ENCODE results near the gene TTPAL. TPM values are rescaled to one million over a fixed set of nuclear protein-coding genes. Genes with fewer than 3 reads are reported as not detected.
A peak's percentile ranks its signal among the peaks of the same experiment; 100 is the strongest.

The TTPAL gene
- total and polyA plus RNA-seq, 3 experiments from 2014 or later = 15.9 to 31.6 (median 29.3) TPM

- H3K36me3 ChIP-seq (ENCODE audit: insufficient read depth, low read length) = peaks cover 63% of the 10 kb centered on the region
- no peaks in the 10 kb centered on the region for H3K27me3 ChIP-seq (ENCODE audit: insufficient read depth, low read length, poor library complexity, severe bottlenecking)
- no peaks in the 10 kb centered on the region for H3K9me3 ChIP-seq (ENCODE audit: low read length)
- H3K27ac Mint-ChIP-seq = peak overlapping the region in 5 of 8 donors; percentile 0 to 81 (median 29)
- H3K36me3 Mint-ChIP-seq = peaks cover 22 to 82% (median 32%) of the 10 kb centered on the region in 3 donors
- no peak overlapping the region for H3K27ac ChIP-seq (ENCODE audit: low read depth, low read length)
- no peaks in the 10 kb centered on the region for H3K4me1 ChIP-seq (ENCODE audit: insufficient read depth, low read length)
- ChIA-PET CTCF (interaction anchor here (0.7 to 1.5 kb wide), 2 partner anchors 18 to 113 kb away, joined by 3 read pairs; no protein-coding TSS in a partner anchor), POLR2A (no interaction called here)
- no peaks in the 10 kb centered on the region for H3K9me3 Mint-ChIP-seq
- DNase-seq = no peak
- no peak overlapping the region for H3K4me3 ChIP-seq (ENCODE audit: low read length)
- H3K27me3 Mint-ChIP-seq = no peaks in the 10 kb centered on the region
- no peak overlapping the region for H3K4me3 Mint-ChIP-seq
- peaks cover 0 to 16% (median 5%) of the 10 kb centered on the region in 3 donors for H3K4me1 Mint-ChIP-seq
Observed at GRCh38 chr20:44501448-44501847, 25.8 kb downstream of the TTPAL start.

DNA sequence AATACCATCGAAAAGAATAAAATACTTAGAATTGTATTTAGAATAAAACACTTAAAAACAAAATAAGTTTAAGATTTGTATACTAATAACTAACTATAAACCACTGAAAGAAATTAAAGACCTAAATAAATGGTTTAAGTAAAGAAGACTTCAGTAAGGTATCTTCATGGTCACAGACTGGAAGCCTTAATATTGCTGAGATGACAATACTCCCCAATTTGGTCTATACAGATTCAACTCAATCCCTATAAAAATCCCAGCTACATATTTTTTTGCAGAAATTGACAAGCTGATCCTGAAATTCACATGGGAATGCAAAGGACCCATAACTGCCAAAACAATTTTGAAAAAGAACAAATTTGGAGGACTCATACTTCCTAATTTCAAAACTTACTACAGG lies 27.3 kb downstream of the TTPAL start:
- CTCF ChIA-PET = interaction anchor here (1.5 kb wide), 1 partner anchor 17 kb away, joined by 3 read pairs; no protein-coding TSS in a partner anchor
- no peaks in the 10 kb centered on the region for H3K27me3 Mint-ChIP-seq
- H3K27ac Mint-ChIP-seq = peak overlapping the region in 1 of 8 donors; percentile 4
- Histone ChIP-seq H3K4me3 (ENCODE audit: low read length) (no peak overlapping the region), H3K27ac (ENCODE audit: low read depth, low read length) (no peak overlapping the region), H3K36me3 (ENCODE audit: insufficient read depth, low read length) (peaks cover 67% of the 10 kb centered on the region), H3K9me3 (ENCODE audit: low read length) (no peaks in the 10 kb centered on the region), H3K4me1 (ENCODE audit: insufficient read depth, low read length) (no peaks in the 10 kb centered on the region), H3K27me3 (ENCODE audit: insufficient read depth, low read length, poor library complexity, severe bottlenecking) (no peaks in the 10 kb centered on the region)
- POLR2A ChIA-PET = no interaction called here
- DNase-seq = no peak
- no peaks in the 10 kb centered on the region for H3K9me3 Mint-ChIP-seq
- no peak overlapping the region for H3K4me3 Mint-ChIP-seq
- H3K36me3 Mint-ChIP-seq = peaks cover 22 to 82% (median 30%) of the 10 kb centered on the region in 3 donors
- H3K4me1 Mint-ChIP-seq = peaks cover 0 to 10% (median 2%) of the 10 kb centered on the region in 3 donors

DNA sequence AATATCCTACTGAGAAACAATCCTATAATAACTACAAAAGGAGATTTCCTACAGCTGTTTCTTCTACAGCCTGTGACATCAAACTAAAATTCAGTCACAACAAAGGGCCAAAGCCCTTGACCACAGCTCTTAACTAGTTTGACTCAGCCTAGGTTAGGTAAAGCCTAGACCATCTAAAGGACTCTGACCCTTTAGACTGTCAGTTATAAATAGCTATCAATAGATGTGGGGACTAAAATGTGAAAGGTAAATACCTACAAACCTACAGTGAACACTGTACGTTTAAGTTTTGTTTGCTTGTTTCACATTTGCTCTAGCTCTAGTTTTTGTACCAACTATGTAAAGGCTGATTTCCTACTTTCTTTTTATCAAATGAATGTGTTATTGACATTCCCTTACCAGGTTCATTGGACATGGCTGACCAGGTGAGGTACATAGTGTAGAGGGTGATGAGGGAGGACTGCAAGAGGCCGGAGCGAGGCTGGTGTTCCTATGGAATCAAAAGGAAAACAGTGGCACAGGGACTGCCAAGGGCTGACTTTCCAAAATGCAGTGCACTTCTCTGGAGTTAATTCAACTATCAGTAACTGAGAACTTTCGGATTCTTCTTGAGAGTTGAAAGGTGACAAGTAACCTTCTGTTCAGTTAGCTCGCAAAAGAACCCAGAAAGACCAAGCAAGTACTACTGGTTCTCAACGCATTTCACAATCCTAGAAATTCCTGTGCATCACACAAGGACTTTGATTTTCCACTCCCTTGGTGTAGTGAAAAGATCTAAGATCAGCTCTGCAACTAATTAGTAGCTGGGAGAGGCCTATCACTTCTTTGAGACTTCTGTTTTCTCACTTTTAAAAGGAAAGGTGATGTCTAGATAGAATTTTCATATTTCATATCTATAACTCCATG lies 29.0 kb downstream of the TTPAL start:
- peaks cover 0 to under 1% (median 0%) of the 10 kb centered on the region in 3 donors for H3K4me1 Mint-ChIP-seq
- H3K36me3 Mint-ChIP-seq = peaks cover 16 to 81% (median 23%) of the 10 kb centered on the region in 3 donors
- H3K27ac Mint-ChIP-seq = peak overlapping the region in 4 of 8 donors; percentile 29 to 60 (median 42)
- H3K36me3 ChIP-seq (ENCODE audit: insufficient read depth, low read length) = peaks cover 65% of the 10 kb centered on the region
- no peak overlapping the region for H3K4me3 ChIP-seq (ENCODE audit: low read length)
- no peaks in the 10 kb centered on the region for H3K9me3 Mint-ChIP-seq
- H3K27ac ChIP-seq (ENCODE audit: low read depth, low read length) = no peak overlapping the region
- no peak for DNase-seq
- POLR2A ChIA-PET = no interaction called here
- CTCF ChIA-PET = no interaction called here
- no peaks in the 10 kb centered on the region for H3K27me3 ChIP-seq (ENCODE audit: insufficient read depth, low read length, poor library complexity, severe bottlenecking)
- H3K4me1 ChIP-seq (ENCODE audit: insufficient read depth, low read length) = no peaks in the 10 kb centered on the region
- H3K4me3 Mint-ChIP-seq = no peak overlapping the region
- H3K27me3 Mint-ChIP-seq = no peaks in the 10 kb centered on the region
- no peaks in the 10 kb centered on the region for H3K9me3 ChIP-seq (ENCODE audit: low read length)

GRCh38 chr20:44509762-44510161 lies 34.1 kb downstream of the TTPAL start:
- Mint-ChIP-seq H3K36me3 (peaks cover 0 to 74% (median 10%) of the 10 kb centered on the region in 3 donors), H3K4me1 (peaks cover 14 to 26% (median 22%) of the 10 kb centered on the region in 3 donors), H3K27me3 (no peaks in the 10 kb centered on the region), H3K9me3 (no peaks in the 10 kb centered on the region), H3K4me3 (no peak overlapping the region), H3K27ac (peak overlapping the region in 3 of 8 donors; percentile 4 to 48 (median 32))
- Histone ChIP-seq H3K27me3 (ENCODE audit: insufficient read depth, low read length, poor library complexity, severe bottlenecking) (no peaks in the 10 kb centered on the region), H3K9me3 (ENCODE audit: low read length) (no peaks in the 10 kb centered on the region), H3K36me3 (ENCODE audit: insufficient read depth, low read length) (peaks cover 49% of the 10 kb centered on the region), H3K4me1 (ENCODE audit: insufficient read depth, low read length) (no peaks in the 10 kb centered on the region), H3K27ac (ENCODE audit: low read depth, low read length) (no peak overlapping the region), H3K4me3 (ENCODE audit: low read length) (no peak overlapping the region)
- no peak for DNase-seq
- ChIA-PET CTCF (no interaction called here), POLR2A (no interaction called here)

DNA sequence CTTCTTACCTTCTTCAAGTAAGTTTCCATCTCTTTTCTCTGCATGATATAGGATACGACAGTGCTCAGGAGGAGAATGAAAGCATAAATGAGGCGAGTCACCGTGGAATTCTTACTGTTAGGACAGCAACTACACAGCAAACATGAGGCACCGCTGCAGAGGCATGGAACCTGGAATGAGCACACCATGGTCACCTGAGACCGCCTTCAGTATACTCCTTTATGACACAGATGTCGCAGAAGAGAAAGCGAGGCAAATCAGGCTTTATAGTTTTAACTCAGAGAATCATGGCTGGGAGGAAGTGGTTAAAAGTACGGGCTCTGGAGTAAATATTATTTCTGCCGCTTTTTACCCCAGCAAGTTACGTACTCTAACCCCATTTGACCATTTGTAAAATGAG lies 38.2 kb downstream of the TTPAL start:
- Mint-ChIP-seq H3K4me1 (peaks cover 35 to 60% (median 56%) of the 10 kb centered on the region in 3 donors), H3K36me3 (peaks cover 0 to 68% (median 8%) of the 10 kb centered on the region in 3 donors), H3K9me3 (no peaks in the 10 kb centered on the region), H3K27me3 (no peaks in the 10 kb centered on the region), H3K4me3 (no peak overlapping the region), H3K27ac (peak overlapping the region in 5 of 8 donors; percentile 24 to 73 (median 61))
- Histone ChIP-seq H3K4me3 (ENCODE audit: low read length) (no peak overlapping the region), H3K27ac (ENCODE audit: low read depth, low read length) (no peak overlapping the region), H3K36me3 (ENCODE audit: insufficient read depth, low read length) (peaks cover 28% of the 10 kb centered on the region), H3K9me3 (ENCODE audit: low read length) (no peaks in the 10 kb centered on the region), H3K4me1 (ENCODE audit: insufficient read depth, low read length) (peaks cover 33% of the 10 kb centered on the region), H3K27me3 (ENCODE audit: insufficient read depth, low read length, poor library complexity, severe bottlenecking) (no peaks in the 10 kb centered on the region)
- CTCF ChIA-PET = no interaction called here
- DNase-seq = no peak
- POLR2A ChIA-PET = no interaction called here

- Histone ChIP-seq H3K27ac (ENCODE audit: low read depth, low read length) (no peak overlapping the region), H3K4me1 (ENCODE audit: insufficient read depth, low read length) (peaks cover 57% of the 10 kb centered on the region), H3K9me3 (ENCODE audit: low read length) (no peaks in the 10 kb centered on the region), H3K36me3 (ENCODE audit: insufficient read depth, low read length) (peaks cover 9% of the 10 kb centered on the region), H3K4me3 (ENCODE audit: low read length) (no peak overlapping the region), H3K27me3 (ENCODE audit: insufficient read depth, low read length, poor library complexity, severe bottlenecking) (no peaks in the 10 kb centered on the region)
- Mint-ChIP-seq H3K4me3 (peak overlapping the region in 1 of 7 donors; percentile 75), H3K27ac (peak overlapping the region; percentile 39 to 89 (median 80)), H3K36me3 (peaks cover 0 to 59% (median 8%) of the 10 kb centered on the region in 3 donors), H3K4me1 (peaks cover 57 to 82% (median 79%) of the 10 kb centered on the region in 3 donors), H3K9me3 (no peaks in the 10 kb centered on the region), H3K27me3 (no peaks in the 10 kb centered on the region)
- POLR2A ChIA-PET = no interaction called here
- DNase-seq = no peak
- CTCF ChIA-PET = no interaction called here
Observed at GRCh38 chr20:44516491-44516890, 40.8 kb downstream of the TTPAL start.

GRCh38 chr20:44517454-44517853 lies 41.8 kb downstream of the TTPAL start:
- H3K4me3 Mint-ChIP-seq = peak overlapping the region in 5 of 7 donors; percentile 1 to 75 (median 18)
- POLR2A ChIA-PET = no interaction called here
- H3K27ac Mint-ChIP-seq = peak overlapping the region; percentile 6 to 89 (median 76)
- H3K27me3 ChIP-seq (ENCODE audit: insufficient read depth, low read length, poor library complexity, severe bottlenecking) = no peaks in the 10 kb centered on the region
- H3K36me3 Mint-ChIP-seq = peaks cover 0 to 57% (median 6%) of the 10 kb centered on the region in 3 donors
- CTCF ChIA-PET = no interaction called here
- no peaks in the 10 kb centered on the region for H3K9me3 ChIP-seq (ENCODE audit: low read length)
- H3K9me3 Mint-ChIP-seq = no peaks in the 10 kb centered on the region
- no peak for DNase-seq
- peaks cover 60% of the 10 kb centered on the region for H3K4me1 ChIP-seq (ENCODE audit: insufficient read depth, low read length)
- peaks cover 4% of the 10 kb centered on the region for H3K36me3 ChIP-seq (ENCODE audit: insufficient read depth, low read length)
- H3K27me3 Mint-ChIP-seq = peaks cover 0 to 1% of the 10 kb centered on the region in 2 donors
- H3K4me3 ChIP-seq (ENCODE audit: low read length) = no peak overlapping the region
- H3K27ac ChIP-seq (ENCODE audit: low read depth, low read length) = no peak overlapping the region
- H3K4me1 Mint-ChIP-seq = peaks cover 62 to 84% (median 84%) of the 10 kb centered on the region in 3 donors

- H3K36me3 Mint-ChIP-seq = peaks cover 0 to 49% (median 4%) of the 10 kb centered on the region in 3 donors
- peaks cover 0 to 1% of the 10 kb centered on the region in 2 donors for H3K27me3 Mint-ChIP-seq
- peak overlapping the region; percentile 34 for H3K27ac ChIP-seq (ENCODE audit: low read depth, low read length)
- H3K4me3 ChIP-seq (ENCODE audit: low read length) = no peak overlapping the region
- peak overlapping the region in 2 of 7 donors; percentile 15 to 75 for H3K4me3 Mint-ChIP-seq
- H3K9me3 ChIP-seq (ENCODE audit: low read length) = no peaks in the 10 kb centered on the region
- ChIA-PET CTCF (interaction anchor here (0.6 kb wide), 1 partner anchor 79 kb away, joined by 4 read pairs; no protein-coding TSS in a partner anchor), POLR2A (interaction anchor here (0.6 to 0.7 kb wide), 3 partner anchors 207 to 1672 kb away, joined by 4 to 12 read pairs (median 8); partner anchors contain the start of gene FITM2)
- H3K27ac Mint-ChIP-seq = peak overlapping the region in 6 of 8 donors; percentile 65 to 91 (median 89)
- H3K9me3 Mint-ChIP-seq = no peaks in the 10 kb centered on the region
- H3K4me1 Mint-ChIP-seq = peaks cover 64 to 85% (median 84%) of the 10 kb centered on the region in 3 donors
- H3K36me3 ChIP-seq (ENCODE audit: insufficient read depth, low read length) = no peaks in the 10 kb centered on the region
- H3K4me1 ChIP-seq (ENCODE audit: insufficient read depth, low read length) = peaks cover 62% of the 10 kb centered on the region
- DNase-seq = no peak
- no peaks in the 10 kb centered on the region for H3K27me3 ChIP-seq (ENCODE audit: insufficient read depth, low read length, poor library complexity, severe bottlenecking)
Observed at GRCh38 chr20:44518248-44518647, 42.6 kb downstream of the TTPAL start.
